HG02973 (cell line): ENCODE results near the gene BIK.
A peak's percentile ranks its signal among the peaks of the same experiment; 100 is the strongest.

ENCODE experiments used
- ATAC-seq: cut with Tn5 transposase; IDR thresholded peaks from one replicate; pipeline ENCODE4 v1.9.1; 2021; ENCODE audit warnings: moderate library complexity; ENCODE audit not compliant: unreplicated experiment

The BIK gene, protein sequence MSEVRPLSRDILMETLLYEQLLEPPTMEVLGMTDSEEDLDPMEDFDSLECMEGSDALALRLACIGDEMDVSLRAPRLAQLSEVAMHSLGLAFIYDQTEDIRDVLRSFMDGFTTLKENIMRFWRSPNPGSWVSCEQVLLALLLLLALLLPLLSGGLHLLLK

DNA sequence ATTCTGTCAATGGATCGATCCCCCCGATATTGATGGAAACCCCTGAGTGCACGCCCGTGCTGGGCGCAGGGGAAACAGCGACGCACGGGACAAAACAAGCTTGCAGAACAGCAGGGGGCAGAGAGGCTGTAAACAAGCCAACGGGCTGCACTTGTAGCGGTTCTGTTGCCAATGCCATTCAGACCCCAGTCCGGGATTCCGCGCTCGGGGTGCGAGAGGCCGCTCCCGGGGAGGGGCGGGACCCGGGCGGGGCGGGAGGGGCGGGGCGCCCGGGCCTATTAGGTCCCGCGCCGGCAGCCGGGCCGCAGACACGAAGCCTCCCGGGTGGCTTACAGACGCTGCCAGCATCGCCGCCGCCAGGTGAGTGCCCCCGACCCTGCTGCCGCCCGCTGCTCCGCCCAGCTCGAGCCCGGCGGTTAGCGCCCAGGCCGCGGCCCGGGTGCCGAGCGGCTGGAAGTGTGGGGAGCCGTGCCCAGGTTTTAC is at the start of gene BIK:
Gene BIK (plus strand): TSS at position 307 of the 483 bp plus-strand sequence. CDS start 13,273 bp downstream, outside the sequence.
- ATAC-seq = no peak

DNA sequence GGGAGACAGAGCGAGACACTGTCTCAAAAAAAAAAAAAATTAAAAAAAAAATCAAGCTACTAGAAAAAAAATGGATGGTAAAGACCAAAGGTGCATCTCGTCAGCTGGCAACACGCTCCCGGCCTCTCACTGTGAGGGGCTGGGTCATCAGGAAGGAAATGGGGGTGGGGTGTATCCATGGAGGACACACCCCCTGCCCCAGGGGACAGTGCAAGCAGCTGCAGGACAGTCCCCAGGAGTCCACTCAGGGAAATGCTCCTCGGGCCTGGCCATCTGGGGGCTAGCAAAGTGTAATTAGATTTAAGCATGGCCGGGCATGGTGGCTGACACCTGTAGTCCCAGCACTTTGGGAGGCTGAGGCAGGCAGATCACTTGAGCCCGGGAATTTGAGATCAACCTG is 44.4 kb upstream of the BIK start:
- no peak for ATAC-seq

DNA sequence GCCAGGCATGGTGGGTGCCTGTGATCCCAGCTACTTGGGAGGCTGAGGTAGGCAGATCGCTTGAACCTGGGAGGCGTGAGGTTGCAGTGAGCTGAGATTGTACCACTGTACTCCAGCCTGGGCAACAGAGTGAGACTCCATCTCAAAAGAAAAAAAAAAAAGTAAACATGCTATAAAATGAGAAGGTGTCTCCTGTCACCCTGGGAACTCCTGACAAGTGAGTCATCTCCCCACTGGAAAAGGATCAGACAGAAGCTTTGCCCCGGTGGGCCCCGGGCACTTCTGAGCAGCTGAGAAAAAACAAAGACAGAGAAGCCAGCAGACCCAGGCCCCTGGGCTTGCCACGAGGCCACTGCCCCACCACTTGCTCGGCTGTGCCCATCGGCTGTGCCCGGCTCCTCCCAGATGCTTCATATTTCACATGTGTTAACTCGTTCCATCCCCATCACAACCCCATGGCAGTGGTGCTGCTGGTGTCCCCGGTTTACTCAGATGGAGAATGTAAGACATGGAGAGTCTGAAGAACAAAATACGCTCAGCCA is 43.6 kb upstream of the BIK start:
- no peak for ATAC-seq

DNA sequence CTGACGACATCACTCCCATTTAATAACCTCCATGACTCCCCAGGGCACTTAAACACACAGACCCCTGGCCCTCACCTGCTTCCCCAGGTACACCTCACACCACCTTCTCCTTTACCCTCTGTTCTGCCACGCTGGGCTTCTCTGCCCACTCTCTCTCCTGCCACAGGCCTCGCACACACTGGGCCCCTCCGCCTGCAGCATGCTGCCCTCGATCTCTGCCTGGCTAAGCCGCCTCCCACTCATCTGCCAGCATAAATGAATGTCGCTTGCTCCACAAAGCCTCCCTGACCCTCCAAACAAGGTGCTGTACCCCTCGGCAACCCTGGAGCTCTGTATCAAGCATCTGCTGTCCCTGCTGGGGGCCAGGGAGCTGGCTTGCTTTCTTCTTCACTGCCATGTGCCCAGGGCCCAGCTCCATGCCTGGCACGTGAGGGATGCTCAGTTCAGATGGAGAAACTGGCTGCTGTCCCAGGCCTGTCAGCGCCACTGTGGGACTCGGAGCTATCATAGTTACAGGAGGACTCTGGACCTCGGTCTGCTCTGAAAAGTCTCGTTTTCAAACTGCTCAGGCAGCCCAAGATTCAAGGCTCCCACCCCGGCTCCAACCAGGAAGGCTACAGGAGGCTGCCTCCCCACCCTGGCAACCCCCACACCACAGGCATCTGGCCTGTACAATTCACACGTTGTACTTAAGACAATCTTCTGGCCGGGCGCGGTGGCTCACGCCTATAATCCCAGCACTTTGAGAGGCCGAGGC is 33.3 kb upstream of the BIK start:
- no peak for ATAC-seq

DNA sequence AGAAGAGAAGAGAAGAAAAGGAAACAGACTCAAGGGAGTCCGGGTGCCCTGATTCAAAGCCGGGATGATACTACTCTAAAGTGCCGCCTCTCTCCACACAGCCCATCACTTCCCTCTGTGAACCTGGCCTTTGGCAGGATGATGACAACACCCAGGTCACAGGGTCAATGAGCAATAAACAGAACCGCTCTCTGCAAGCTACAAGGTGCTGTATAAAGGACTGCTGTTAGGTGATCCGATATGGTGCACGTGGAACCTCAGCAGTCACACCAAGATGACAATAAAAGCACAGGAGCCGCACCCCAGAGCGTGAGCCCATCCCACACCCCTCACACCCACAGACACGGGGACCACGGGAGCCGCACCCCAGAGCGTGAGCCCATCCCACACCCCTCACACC is 32.0 kb upstream of the BIK start:
- ATAC-seq = no peak

DNA sequence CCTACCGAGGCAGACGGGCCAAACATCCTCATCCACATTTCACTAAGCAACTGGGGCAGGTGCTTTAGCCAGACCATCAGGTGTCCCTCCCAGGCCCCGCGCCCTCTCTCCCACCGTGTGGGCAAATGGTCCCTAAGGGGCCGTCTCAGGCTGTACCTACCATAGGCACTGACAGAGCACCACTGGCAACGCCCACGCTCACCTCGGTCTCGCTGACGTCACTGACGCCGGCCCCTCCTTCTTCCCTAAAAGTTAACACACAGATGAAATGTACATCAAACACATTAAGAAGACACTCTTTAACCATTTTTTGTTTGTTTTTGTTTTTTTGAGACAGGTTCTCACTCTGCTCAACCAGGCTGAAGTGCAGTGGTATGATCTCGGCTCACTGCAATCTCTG is 30.8 kb upstream of the BIK start:
- ATAC-seq = no peak

DNA sequence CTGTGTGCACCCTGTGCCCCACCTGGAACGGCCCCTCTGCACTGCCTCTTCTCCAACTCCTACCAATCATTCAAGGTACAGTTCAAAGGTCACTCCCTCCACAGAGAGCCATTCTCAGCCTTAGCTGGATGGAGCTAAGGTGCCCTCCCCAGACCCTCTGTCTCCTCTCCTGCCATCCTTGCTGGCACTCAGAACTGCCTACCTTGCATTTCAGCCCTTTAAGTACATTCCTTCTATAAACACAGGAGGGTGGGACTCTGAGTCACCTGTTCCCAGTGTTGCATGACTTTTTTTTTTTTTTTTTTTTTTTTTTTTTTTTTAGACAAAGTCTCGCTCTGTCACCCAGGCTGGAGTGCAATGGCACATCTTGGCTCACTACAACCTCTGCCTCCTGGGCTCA is 29.9 kb upstream of the BIK start:
- no peak for ATAC-seq

DNA sequence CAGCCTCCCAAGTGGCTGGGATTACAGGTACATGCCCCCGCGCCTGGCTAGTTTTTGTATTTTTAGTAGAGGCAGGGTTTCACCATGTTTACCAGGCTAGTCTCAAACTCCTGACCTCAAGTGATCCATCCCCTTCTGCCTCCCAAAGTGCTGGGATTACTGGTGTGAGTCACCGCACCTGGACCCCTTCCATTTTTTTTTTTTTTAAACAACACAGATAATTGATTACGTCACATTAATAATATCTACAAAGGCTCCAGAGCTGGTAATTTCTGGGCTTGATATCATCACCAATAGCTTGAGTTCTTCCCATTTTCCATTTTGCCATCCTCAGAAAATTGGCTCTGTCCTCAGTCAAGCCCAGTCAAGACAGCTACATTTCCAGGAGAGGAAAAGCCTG is 28.6 kb upstream of the BIK start:
- no peak for ATAC-seq

DNA sequence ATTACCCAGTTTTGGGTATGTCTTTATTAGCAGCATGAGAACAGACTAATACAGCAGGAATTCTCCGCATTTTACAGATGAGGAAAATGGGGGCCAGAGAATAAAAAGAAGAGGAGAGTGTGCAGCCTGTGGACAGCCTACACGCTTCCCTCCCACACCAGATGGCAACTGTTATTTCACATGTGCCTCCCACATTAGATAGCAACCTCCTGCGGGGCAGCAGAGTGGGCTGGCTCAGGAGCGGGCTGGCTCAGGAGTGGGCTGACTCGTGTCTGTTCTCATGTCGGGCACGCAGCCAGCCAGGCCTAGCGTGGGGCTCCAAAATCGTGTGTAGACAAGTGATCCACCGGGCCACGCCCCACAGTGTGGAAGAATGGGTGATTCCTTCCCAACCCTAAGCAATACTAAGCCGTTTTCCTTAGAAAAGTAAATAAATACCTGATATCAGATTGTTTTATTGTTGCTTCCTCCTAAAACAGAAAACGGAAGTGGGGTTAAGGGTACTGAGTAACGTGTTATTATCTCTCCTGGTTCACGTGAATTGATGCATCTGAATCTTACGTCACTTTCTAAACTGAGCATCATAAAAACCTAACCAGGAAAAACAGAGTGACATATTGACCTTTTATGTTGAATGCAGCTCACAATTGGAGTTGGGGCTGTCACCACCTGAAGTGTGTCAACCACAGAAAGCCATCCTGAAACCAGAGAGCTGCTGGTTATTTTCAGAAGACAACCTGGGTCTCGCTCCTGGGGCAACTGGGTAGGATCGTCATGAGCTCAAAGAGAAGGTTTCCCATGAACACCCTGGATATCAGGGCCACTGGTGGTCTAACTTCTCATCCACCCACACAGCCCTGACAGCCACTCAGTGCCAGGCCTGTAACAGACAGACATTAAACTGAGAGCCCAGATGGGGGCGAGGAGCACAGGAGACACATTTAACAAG is 24.6 kb upstream of the BIK start:
- ATAC-seq = no peak

DNA sequence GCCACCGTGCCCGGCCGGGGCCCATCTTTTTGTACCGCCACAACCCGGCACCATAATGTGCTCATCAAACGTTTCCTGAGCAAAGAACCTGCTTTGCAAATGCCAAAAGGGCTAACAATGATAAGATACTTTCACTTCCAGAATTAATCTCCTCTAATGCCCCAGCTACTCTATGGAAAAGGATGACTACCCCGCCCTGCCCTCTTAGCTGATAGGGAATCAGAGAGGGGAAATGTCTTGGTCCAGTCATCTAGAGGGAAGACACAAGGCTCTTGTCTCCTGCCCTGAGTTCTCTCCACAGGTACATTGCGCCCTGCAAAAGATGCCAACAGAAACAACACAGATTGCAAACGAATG is 21.9 kb upstream of the BIK start:
- no peak for ATAC-seq

DNA sequence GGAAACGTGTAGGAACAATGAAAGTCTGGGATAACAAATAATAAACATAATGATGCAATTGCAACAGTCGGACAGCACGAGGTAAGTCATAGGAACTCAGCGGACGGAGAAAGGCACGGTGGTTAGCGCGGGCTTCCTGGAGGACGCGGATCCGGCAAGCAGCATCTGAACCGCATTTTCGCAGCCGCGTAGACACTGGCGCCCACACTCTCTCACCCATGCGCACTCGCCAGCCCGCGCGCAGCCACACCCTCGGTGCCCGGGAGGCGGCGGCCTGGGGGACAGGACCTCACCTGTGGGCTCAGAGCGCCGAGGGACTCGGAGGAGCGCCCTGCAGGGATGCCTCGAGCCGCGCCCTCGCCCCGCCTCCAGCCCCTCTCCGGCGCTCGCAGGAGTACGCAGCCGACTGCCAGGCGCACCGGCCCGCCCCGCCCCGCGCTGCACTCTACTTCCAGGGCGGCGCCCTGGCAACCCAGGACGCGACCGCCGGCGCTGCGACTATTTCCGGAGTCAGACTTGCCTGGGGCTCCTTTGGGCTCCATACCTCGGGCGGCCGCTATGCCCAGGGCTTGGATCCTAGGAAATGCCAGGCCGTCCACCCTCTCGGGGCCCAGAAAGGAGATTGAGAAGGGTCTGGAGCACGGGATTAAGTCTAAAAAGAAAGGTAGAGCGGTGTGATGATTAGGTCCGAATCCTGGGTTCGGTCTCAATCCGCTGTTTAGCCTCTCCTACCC is 21.4 kb upstream of the BIK start, which contains the start of gene TTLL1:
Gene TTLL1 (minus strand): TSS at position 408 of the 734 bp plus-strand sequence. CDS start 13,805 bp downstream, outside the sequence.
- ATAC-seq = peak; percentile 73

DNA sequence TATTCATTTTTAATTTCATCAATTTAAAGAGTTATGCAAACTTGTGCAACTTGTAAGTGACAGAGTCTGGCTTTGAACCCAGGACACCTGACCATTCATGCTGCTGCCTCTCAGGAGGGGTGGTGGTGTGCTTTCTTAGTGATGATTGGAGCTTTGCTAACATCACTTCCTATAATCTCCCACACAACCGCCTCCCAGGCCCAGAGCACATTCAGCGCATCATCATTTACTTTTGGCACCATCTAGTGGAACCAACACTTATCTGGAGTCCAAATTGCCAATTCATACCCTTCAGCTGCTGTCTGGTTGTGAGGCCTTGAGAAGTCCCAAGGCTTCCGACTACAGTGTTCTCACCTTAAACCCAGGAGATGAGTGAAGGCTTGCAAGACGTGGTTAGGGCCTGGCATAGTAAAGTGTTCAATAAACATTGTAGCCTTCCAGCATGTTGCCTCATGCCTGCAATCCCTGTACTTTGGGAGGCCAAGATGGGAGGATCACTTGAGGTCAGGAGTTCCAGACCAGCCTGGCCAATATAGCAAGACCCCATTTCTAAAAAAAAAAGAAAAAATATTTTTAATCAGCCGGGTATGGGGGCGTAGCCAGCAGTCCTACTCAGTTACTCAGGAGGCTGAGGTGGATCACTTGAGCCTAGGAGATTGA is 20.3 kb upstream of the BIK start:
- no peak for ATAC-seq

DNA sequence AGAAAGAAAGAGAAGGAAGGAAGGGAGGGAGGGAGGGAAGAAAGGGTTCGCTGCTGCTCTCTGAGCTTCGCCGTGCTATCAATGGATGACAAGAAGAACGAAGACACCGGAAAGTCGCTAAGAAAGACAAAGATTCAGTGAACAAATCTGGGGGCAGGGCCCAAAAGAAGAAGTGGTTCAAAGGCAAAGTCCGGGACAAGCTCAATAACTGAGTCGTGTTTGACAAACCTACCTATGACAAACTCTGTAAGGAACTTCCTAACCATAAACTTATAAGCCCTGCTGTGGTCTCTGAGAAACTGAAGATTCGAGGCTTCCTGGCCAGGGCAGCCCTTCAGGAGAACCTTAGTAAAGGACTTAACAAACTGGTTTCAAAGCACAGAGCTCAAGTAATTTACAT is 18.5 kb upstream of the BIK start:
- ATAC-seq = no peak

DNA sequence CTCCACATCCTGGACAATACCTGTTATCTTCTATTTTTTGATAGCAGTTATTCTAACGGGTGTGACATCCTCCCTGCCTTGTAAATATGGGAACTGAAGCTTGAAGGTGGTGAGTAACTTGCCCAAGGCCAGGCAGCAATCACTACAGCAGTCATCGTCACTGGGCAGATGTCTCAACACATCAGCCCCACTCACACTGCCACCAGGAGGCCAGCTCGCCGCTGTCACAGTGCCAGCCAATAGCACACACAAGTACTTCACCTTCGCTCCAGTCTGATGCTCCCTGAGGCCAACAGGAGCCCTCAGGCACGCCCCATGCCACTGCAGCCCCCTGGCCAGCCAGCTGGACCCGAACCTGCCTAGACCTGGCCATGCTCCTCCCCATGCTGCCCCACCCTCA is 16.5 kb upstream of the BIK start:
- ATAC-seq = no peak

DNA sequence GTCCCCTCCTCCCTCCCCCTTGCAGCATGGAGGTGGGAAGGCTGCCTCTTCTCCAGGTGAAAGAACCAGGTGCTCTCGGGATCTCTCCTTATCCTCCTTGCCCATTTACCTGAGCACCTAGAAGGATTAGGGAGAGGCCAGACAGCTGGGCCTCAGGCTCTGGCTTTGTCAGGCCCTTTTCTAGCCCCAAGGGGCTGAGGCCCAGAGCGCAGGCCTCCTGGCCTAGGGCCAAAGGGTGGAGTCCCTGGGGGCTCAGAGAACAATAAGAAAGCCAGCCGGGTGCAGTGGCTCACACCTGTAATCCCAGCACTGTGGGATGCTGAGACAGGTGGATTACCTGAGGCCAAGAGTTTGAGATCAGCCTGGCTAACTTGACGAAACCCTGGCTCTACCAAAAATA is 16.0 kb upstream of the BIK start:
- no peak for ATAC-seq

DNA sequence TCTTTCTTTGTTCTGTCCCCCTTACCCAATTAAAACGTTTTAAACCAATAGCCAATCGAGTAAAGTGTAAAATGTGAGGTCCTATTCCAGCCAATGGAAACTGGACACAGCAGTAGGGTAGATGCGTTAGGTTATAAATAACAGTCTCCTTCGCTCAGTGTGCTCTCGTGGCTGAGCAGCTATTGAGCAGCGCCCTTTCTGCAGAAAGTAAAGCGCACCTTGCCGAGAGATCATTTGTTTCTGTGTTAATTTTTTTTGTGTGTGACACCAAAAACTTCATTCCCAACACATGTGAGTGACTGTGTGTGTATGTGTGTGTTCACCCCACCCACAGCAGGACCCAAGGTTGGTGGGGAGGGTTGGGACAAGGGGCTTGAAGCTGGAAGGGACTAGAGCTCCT is 14.1 kb upstream of the BIK start:
- ATAC-seq = no peak

DNA sequence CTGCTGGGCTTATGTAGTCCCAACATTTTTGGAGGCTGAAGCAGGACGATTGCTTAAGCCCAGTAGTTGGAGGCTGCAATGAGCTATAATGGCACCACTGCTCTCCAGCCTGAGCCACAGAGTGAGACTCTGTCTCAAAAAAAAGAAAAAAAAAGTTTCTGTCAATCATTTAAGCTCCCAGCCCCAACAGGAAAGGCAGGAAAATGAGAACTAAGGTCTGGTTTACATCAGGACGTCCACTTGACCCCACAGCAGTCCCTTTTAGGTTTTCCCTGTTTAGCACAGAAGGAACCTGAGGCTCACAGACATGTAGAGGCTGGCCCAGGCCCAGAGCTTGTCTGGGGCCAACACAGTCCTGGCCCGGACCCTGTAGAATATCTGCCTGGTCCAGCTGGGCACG is 12.2 kb upstream of the BIK start:
- no peak for ATAC-seq

DNA sequence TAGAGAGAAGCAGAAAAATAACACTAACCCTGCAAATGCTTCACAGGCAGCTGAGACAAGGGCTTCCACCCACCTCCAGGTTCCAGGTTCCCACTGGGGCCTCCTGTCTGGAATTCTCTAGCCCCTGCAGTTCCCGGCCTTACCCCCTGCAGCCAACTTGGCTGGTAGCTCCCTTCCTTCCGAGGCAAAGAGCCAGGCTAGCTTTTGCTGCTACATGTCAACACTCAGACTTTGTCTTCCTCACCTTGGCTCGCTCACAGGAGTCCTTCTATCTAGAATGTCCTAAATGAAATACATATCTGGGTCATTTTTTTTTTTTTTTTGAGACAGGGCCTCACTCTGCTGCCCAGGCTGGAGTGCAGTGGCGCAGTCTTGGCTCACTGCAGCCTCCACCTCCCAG is 11.5 kb upstream of the BIK start:
- ATAC-seq = no peak

DNA sequence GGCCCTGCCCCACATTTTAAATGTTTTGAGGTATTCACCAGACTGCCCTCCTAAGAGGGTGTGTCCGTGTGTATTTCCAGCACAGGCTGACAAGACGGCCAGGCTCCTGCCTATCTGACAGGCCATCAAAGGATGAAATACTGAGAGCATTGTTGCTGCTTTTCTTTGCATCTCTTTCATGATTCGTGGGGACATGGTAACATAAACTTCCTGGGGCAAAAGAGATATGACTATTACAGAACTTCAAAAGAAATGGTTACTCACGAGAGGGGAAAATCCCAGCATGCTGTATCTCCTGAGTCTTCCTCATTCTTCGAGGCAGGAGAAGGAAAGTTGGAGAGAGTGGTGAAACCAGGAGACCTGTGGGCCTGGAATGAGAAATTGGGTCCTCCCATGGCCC is 10.3 kb upstream of the BIK start:
- ATAC-seq = no peak

DNA sequence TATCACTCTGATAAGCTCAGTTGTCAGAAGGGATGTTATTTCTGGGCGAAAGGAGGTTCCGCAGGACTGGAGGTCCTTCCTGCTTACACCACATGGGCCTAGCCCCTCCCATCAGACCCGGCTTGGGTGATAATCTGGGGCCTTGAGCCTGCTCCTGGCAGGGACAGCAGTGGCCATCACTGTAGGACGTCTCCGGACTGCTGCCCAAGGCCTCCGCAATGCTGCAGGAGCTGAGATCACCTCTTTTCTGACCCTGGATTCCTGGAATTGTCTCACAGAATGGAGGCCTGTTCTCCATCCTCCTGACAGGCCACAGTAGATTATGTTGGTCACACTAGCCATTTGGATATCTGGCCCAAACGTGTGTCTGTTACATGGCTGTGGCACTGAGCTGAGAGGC is 9.2 kb upstream of the BIK start:
- ATAC-seq = no peak
